ES-I3 (cell line): ENCODE results near the gene PMP22.

Experiments used
- H3K36me3 ChIP-seq: 2 replicates; pipeline ENCODE4 v1.6.1; 2013; ENCODE audit warnings: mild to moderate bottlenecking, low read length, control low read depth, moderate library complexity; ENCODE audit not compliant: insufficient read depth
- H3K4me1 ChIP-seq: 2 replicates; pipeline ENCODE4 v1.6.1; 2013; ENCODE audit warnings: mild to moderate bottlenecking, control low read depth, low read length; ENCODE audit not compliant: insufficient read depth
- H3K9ac ChIP-seq: 2 replicates; pipeline ENCODE4 v1.6.1; 2013; ENCODE audit warnings: low read depth, mild to moderate bottlenecking, low read length, moderate library complexity
- H3K9me3 ChIP-seq: 2 replicates; pipeline ENCODE4 v1.6.1; 2013; ENCODE audit warnings: mild to moderate bottlenecking, low read length, moderate library complexity; ENCODE audit not compliant: control insufficient read depth, insufficient read depth

The PMP22 gene

DNA sequence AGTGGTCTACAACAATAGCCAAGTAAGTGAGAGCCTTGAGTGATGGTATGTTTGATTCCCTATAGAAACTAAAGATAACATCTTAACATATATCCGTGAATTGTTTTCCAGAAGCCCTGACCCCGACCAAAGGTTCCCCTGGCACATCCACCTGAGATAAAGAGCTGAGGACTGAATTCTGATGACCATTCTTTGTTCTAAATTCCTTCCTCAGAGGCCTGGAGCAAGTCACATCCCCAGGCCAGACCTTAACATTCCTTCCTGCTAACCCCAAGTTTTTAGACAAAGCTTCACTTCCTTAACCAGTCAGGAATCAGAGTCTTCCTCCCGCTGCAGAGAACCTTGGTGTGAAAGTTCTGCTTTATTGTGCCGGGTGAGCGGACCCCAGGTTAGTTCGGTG, 83.3 kb downstream of the PMP22 start:
- H3K36me3 ChIP-seq = no peaks in the 10 kb centered on the region
- H3K9me3 ChIP-seq = no peaks in the 10 kb centered on the region
- no peak overlapping the region for H3K9ac ChIP-seq
- H3K4me1 ChIP-seq = peaks cover 8% of the 10 kb centered on the region

DNA sequence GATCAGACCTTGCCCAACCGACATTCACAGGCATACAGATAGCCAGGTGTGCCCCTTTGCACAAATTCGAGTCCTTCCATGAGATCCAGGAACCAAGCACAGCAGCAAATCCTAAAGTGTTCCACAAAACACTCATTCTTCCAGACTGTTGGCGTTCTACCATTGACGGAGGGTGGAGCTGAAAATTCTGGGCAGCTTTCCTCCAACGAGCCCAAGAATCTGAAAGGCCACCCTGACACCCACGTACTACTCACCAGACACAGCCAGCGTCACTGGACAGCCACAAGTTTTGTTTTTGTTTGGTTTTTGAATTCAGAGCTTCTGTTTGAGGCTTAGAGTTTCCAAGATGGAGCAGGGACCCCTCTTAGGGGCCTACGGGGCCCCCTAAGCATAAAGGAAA, 83.8 kb downstream of the PMP22 start:
- Histone ChIP-seq H3K4me1 (peaks cover 8% of the 10 kb centered on the region), H3K36me3 (no peaks in the 10 kb centered on the region), H3K9ac (no peak overlapping the region), H3K9me3 (no peaks in the 10 kb centered on the region)

DNA sequence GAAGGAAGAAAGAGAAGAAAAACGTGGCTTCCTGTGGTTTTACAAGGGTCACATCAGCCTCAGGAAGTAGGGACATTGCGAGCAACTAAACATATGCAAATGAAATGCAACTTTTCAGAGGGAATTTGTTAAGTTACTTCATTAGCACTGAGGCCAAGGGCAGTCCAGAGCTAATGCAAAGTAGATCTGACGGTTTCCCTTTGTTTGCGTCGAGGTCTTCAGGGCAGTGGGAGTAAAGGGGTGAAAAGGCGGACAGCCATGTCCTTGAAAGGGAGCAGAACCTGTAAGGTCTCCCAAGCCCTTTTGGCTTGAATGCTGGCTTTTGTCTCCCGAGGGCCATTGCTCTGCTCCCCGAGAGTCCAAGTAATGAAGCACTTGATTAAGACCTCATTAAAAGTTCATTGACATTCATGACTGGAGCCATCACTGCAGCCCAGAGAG, 85.0 kb downstream of the PMP22 start:
- Histone ChIP-seq H3K9ac (no peak overlapping the region), H3K4me1 (peaks cover 8% of the 10 kb centered on the region), H3K36me3 (no peaks in the 10 kb centered on the region), H3K9me3 (no peaks in the 10 kb centered on the region)
